HepG2 (cell line): ENCODE data around the gene TSKU. TPM values are rescaled to one million over a fixed set of nuclear protein-coding genes. Genes with fewer than 3 reads are reported as not detected.

Experiments
- ATAC-seq: fragments of 200-7000 bp; cut with Tn5 transposase; 3 replicates; pipeline ENCODE4 v1.9.1; 2020; ENCODE audit warnings: mild to moderate bottlenecking, moderate library complexity
- BruUV-seq: library from RNA; stranded (reverse); fragments of 400-500 nt; replicated peaks from 2 replicates; lab custom pipeline; 2021; lab: Mats Ljungman, UMichigan
- CTCF ChIA-PET: fragments of 300-600 bp; formaldehyde crosslinking; extraction: SDS; loops from one replicate; lab custom pipeline; 2021; ENCODE audit warnings: low total read pairs, inconsistent platforms, low intra/inter-chr PET ratio; lab: Yijun Ruan, JAX
- POLR2A ChIA-PET: fragments of 350-600 bp; sonication (Branson Sonifier 250); formaldehyde crosslinking; loops from one replicate; lab custom pipeline; 2020; ENCODE audit warnings: antibody characterized with exemption, inconsistent platforms; lab: Yijun Ruan, JAX
- DNase-seq: peaks from one replicate; pipeline ENCODE4 v3.0.0-alpha.2; 2015; ENCODE audit warnings: low spot score
- FAIRE-seq: peaks from 3 replicates; lab custom pipeline; 2011; peaks lifted over from hg19 to GRCh38; lab: Jason Lieb, UNC
- H2AFZ ChIP-seq: one replicate; pipeline ENCODE4 v1.6.1; 2011; ENCODE audit warnings: low read length, inconsistent platforms
- H3K27ac ChIP-seq: fragments of 300-600 bp; 3 replicates; pipeline ENCODE4 v1.8.0; 2011; ENCODE audit warnings: mixed run types, mild to moderate bottlenecking, mixed read lengths, low read length, inconsistent platforms; ENCODE audit not compliant: insufficient read depth; ENCODE audit errors: extremely low read length
- H3K27me3 ChIP-seq, 2 experiments: fragments of 200-600 bp in 1 of 2; 2 replicates in 1 of 2; 3 replicates in 1 of 2; pipeline versions ENCODE4 v1.6.0 to v1.8.0; 2011; ENCODE audit warnings: low read length in 2 of 2, mild to moderate bottlenecking in 2 of 2, moderate library complexity in 2 of 2, inconsistent platforms in 1 of 2; ENCODE audit not compliant: insufficient read depth in 2 of 2, control insufficient read depth in 1 of 2
- H3K36me3 ChIP-seq, 2 experiments: fragments of 200-600 bp in 1 of 2; replicated peaks in 1 of 2; 2 replicates in 1 of 2; 3 replicates in 1 of 2; pipeline versions ENCODE4 v1.5.1 to v1.8.0; 2011; ENCODE audit warnings: low read length in 2 of 2, inconsistent platforms in 1 of 2; ENCODE audit not compliant: insufficient read depth in 2 of 2, control insufficient read depth in 1 of 2
- H3K4me1 ChIP-seq: 2 replicates; pipeline ENCODE4 v1.5.1; 2012; ENCODE audit warnings: low read length, inconsistent platforms; ENCODE audit not compliant: insufficient read depth
- H3K4me2 ChIP-seq: 2 replicates; pipeline ENCODE4 v1.6.0; 2011; ENCODE audit warnings: low read depth, low read length, inconsistent platforms
- H3K4me3 ChIP-seq, 3 experiments: fragments of 200-600 bp in 1 of 3; sonication (generic), shearing (Covaris generic) in 1 of 3; replicated peaks in 1 of 3; 2 replicates each; pipeline ENCODE4 v1.5.1; 2011 to 2016; ENCODE audit warnings: low read length in 3 of 3, inconsistent platforms in 2 of 3, low read depth in 2 of 3, mild to moderate bottlenecking in 2 of 3, control low read depth in 1 of 3, mixed read lengths in 1 of 3; ENCODE audit not compliant: insufficient read depth in 1 of 3
- H3K79me2 ChIP-seq: one replicate; pipeline ENCODE4 v1.6.1; 2011; ENCODE audit warnings: low read length, inconsistent platforms; ENCODE audit not compliant: insufficient read depth
- H3K9ac ChIP-seq: 2 replicates; pipeline ENCODE4 v1.6.0; 2011; ENCODE audit warnings: mild to moderate bottlenecking, low read depth, low read length, inconsistent platforms; ENCODE audit not compliant: insufficient read depth
- H3K9me3 ChIP-seq: 2 replicates; pipeline ENCODE4 v1.5.1; 2012; ENCODE audit warnings: mild to moderate bottlenecking, low read length
- H4K20me1 ChIP-seq: 2 replicates; pipeline ENCODE4 v1.6.0; 2011; ENCODE audit warnings: inconsistent platforms, mild to moderate bottlenecking, low read length, moderate library complexity; ENCODE audit not compliant: insufficient read depth
- JARID2 ChIP-seq: sonication (generic); formaldehyde crosslinking; IDR thresholded peaks from 2 replicates; pipeline ENCODE4 v1.8.1; 2023; ENCODE audit warnings: missing genetic modification reagents, inconsistent platforms; ENCODE audit not compliant: insufficient replicate concordance
- NFE2L2 ChIP-seq: fragments of 150-350 bp; IDR thresholded peaks from 2 replicates; pipeline ENCODE4 v1.6.1; 2014; ENCODE audit warnings: low read length
- PITX1 ChIP-seq: sonication (generic); formaldehyde crosslinking; IDR thresholded peaks from 2 replicates; pipeline ENCODE4 v1.5.1; 2020; ENCODE audit warnings: mild to moderate bottlenecking, missing genetic modification reagents
- POGZ ChIP-seq: sonication (generic); formaldehyde crosslinking; IDR thresholded peaks from 2 replicates; pipeline ENCODE4 v1.4.0; 2020; ENCODE audit warnings: mild to moderate bottlenecking, missing genetic modification reagents
- RARG ChIP-seq: sonication (generic); formaldehyde crosslinking; IDR thresholded peaks from 2 replicates; pipeline ENCODE4 v1.4.0; 2020; ENCODE audit warnings: low read depth, mild to moderate bottlenecking, missing genetic modification reagents
- SALL2 ChIP-seq: sonication (generic); formaldehyde crosslinking; IDR thresholded peaks from 2 replicates; pipeline ENCODE4 v1.8.1; 2023; ENCODE audit warnings: mild to moderate bottlenecking, missing genetic modification reagents, inconsistent platforms
- SAP130 ChIP-seq: IDR thresholded peaks from 2 replicates; pipeline ENCODE4 v1.6.1; 2016; ENCODE audit warnings: low read depth
- SETDB1 ChIP-seq: sonication (generic); formaldehyde crosslinking; IDR thresholded peaks from 2 replicates; pipeline ENCODE4 v1.5.1; 2020; ENCODE audit warnings: missing genetic modification reagents, mild to moderate bottlenecking, borderline replicate concordance
- TRIM24 ChIP-seq: sonication (generic); formaldehyde crosslinking; IDR thresholded peaks from 2 replicates; pipeline ENCODE4 v1.8.0; 2022; ENCODE audit warnings: mild to moderate bottlenecking, missing genetic modification reagents
- ZEB1 ChIP-seq: IDR thresholded peaks from 2 replicates; pipeline ENCODE4 v1.6.1; 2012; ENCODE audit warnings: mild to moderate bottlenecking, low read depth, inconsistent platforms; ENCODE audit not compliant: insufficient replicate concordance
- ZNF354B ChIP-seq: sonication (generic); formaldehyde crosslinking; IDR thresholded peaks from 2 replicates; pipeline ENCODE4 v1.8.0; 2022; ENCODE audit warnings: mild to moderate bottlenecking, missing genetic modification reagents
- ZNF512 ChIP-seq: sonication (generic); formaldehyde crosslinking; IDR thresholded peaks from 2 replicates; pipeline ENCODE4 v1.4.0; 2020; ENCODE audit warnings: mild to moderate bottlenecking, missing genetic modification reagents
- ZNF619 ChIP-seq: sonication (generic); formaldehyde crosslinking; IDR thresholded peaks from 2 replicates; pipeline ENCODE4 v1.4.0; 2020; ENCODE audit warnings: mild to moderate bottlenecking, missing genetic modification reagents
- ZNF660 ChIP-seq: sonication (generic); formaldehyde crosslinking; IDR thresholded peaks from 2 replicates; pipeline ENCODE4 v1.5.1; 2020; ENCODE audit warnings: mild to moderate bottlenecking, low read depth, missing genetic modification reagents, borderline replicate concordance
- ZSCAN31 ChIP-seq: sonication (generic); formaldehyde crosslinking; IDR thresholded peaks from 2 replicates; pipeline ENCODE4 v1.5.0; 2020; ENCODE audit warnings: low read depth, mild to moderate bottlenecking, missing genetic modification reagents
- whole genome bisulfite sequencing: methylation state at CpG from one replicate; pipeline ENCODE4 v1.1.6; 2017; ENCODE audit warnings: low lambda C conversion rate; 5-methylcytosine and 5-hydroxymethylcytosine counted together
- in situ Hi-C: cut with HindIII; loops from 2 replicates; pipeline ENCODE4 v1.10.0; 2017; ENCODE audit warnings: low pct_unique_long_range_greater_than_20kb; ENCODE audit not compliant: extremely low pct_ligation_motif_present
- intact Hi-C: fragments of 100-400 bp; cut with micrococcal nuclease; formaldehyde crosslinking; loops from one replicate; pipeline ENCODE4 v1.10.0; 2022; ENCODE audit not compliant: unreplicated experiment
- polyA plus RNA-seq, 8 experiments: library from polyadenylated mRNA; depleted of rRNA in 3 of 8; stranded (reverse) in 7 of 8; unstranded in 1 of 8; fragments of >200 nt; fragmentation: Illumina TruSeq in 4 of 8; extraction: Trizol in 4 of 8; gene quantifications; 2 replicates each; pipeline versions ENCODE4 v1.2.1 to v1.2.3, GENCODE V29; 2011 to 2016; ENCODE audit warnings: low read depth in 4 of 8, missing spikeins in 1 of 8, mixed read lengths in 1 of 8; ENCODE audit not compliant: insufficient read depth in 1 of 8
- total RNA-seq, 5 experiments: library from RNA; depleted of rRNA; stranded (reverse); fragments of >200 nt; fragmentation: Illumina TruSeq; extraction: Trizol; gene quantifications; 2 replicates each; pipeline ENCODE4 v1.2.3, GENCODE V29; 2016; ENCODE audit warnings: low read depth in 1 of 5
- TF ChIP-seq, protein P1 (sequence below): sonication (generic); formaldehyde crosslinking; IDR thresholded peaks from 2 replicates; pipeline ENCODE4 v1.9.0; 2021; ENCODE audit warnings: mild to moderate bottlenecking, missing genetic modification reagents

Gene TSKU
- total and polyA plus RNA-seq, 2 of the 13 experiments (the other 11 are each of a cell fraction or from before 2014, with no cell fraction given) = 20.3 to 21.4 TPM

- Histone ChIP-seq H3K27me3 (no peaks in the 10 kb centered on the region), H2AFZ (no peak overlapping the region), H3K36me3 (no peaks in the 10 kb centered on the region), H3K4me1 (peaks cover 96% of the 10 kb centered on the region), H3K27ac (peak overlapping the region; percentile 88), H3K79me2 (no peaks in the 10 kb centered on the region), H3K9me3 (no peaks in the 10 kb centered on the region), H4K20me1 (no peaks in the 10 kb centered on the region), H3K9ac (peak overlapping the region; percentile 64), H3K4me2 (peak overlapping the region; percentile 78), H3K4me3 (peak overlapping the region; percentile 34 to 57 (median 44))
- FAIRE-seq (no peak), DNase-seq (no peak), ATAC-seq (peak; percentile 21)
- intact Hi-C loops (no loop called here), in situ Hi-C loops (no loop called here)
- POLR2A ChIA-PET = interaction anchor here (0.8 to 4.8 kb wide), 8 partner anchors 13 to 35 kb away, joined by 3 to 100 read pairs (median 4); partner anchors contain the start of gene TSKU
- 31% methylated on average over 5 of the region's 10 CpGs for WGBS
- TSS peak; percentile 59 for BruUV-seq
- CTCF ChIA-PET = no interaction called here
- TF ChIP-seq RARG (no peak), ZNF619 (CRISPR knock-in tag) (no peak), ZNF512 (0 out of 2 replicates have a peak, but pooled peaks have one; percentile 19), SALL2 (CRISPR knock-in tag) (no peak), ZEB1 (peak; percentile 38), POGZ (peak; percentile 4; the same call in 1 of the 2 replicates), TRIM24 (no peak), SETDB1 (CRISPR knock-in tag) (0 out of 2 replicates have a peak, but pooled peaks have one; percentile 41), JARID2 (no peak), ZSCAN31 (0 out of 2 replicates have a peak, but pooled peaks have one; percentile 14), ZNF660 (CRISPR knock-in tag) (no peak), SAP130 (CRISPR knock-in tag) (peak; percentile 10), ZNF354B (no peak), PITX1 (CRISPR knock-in tag) (0 out of 2 replicates have a peak, but pooled peaks have one; percentile 2), NFE2L2 (no peak)
- TF ChIP-seq, protein P1, sequence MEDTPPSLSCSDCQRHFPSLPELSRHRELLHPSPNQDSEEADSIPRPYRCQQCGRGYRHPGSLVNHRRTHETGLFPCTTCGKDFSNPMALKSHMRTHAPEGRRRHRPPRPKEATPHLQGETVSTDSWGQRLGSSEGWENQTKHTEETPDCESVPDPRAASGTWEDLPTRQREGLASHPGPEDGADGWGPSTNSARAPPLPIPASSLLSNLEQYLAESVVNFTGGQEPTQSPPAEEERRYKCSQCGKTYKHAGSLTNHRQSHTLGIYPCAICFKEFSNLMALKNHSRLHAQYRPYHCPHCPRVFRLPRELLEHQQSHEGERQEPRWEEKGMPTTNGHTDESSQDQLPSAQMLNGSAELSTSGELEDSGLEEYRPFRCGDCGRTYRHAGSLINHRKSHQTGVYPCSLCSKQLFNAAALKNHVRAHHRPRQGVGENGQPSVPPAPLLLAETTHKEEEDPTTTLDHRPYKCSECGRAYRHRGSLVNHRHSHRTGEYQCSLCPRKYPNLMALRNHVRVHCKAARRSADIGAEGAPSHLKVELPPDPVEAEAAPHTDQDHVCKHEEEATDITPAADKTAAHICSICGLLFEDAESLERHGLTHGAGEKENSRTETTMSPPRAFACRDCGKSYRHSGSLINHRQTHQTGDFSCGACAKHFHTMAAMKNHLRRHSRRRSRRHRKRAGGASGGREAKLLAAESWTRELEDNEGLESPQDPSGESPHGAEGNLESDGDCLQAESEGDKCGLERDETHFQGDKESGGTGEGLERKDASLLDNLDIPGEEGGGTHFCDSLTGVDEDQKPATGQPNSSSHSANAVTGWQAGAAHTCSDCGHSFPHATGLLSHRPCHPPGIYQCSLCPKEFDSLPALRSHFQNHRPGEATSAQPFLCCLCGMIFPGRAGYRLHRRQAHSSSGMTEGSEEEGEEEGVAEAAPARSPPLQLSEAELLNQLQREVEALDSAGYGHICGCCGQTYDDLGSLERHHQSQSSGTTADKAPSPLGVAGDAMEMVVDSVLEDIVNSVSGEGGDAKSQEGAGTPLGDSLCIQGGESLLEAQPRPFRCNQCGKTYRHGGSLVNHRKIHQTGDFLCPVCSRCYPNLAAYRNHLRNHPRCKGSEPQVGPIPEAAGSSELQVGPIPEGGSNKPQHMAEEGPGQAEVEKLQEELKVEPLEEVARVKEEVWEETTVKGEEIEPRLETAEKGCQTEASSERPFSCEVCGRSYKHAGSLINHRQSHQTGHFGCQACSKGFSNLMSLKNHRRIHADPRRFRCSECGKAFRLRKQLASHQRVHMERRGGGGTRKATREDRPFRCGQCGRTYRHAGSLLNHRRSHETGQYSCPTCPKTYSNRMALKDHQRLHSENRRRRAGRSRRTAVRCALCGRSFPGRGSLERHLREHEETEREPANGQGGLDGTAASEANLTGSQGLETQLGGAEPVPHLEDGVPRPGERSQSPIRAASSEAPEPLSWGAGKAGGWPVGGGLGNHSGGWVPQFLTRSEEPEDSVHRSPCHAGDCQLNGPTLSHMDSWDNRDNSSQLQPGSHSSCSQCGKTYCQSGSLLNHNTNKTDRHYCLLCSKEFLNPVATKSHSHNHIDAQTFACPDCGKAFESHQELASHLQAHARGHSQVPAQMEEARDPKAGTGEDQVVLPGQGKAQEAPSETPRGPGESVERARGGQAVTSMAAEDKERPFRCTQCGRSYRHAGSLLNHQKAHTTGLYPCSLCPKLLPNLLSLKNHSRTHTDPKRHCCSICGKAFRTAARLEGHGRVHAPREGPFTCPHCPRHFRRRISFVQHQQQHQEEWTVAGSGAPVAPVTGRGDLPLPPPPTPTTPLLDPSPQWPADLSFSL (CRISPR knock-in tag) = 0 out of 2 replicates have a peak, but pooled peaks have one; percentile 6
Measured at GRCh38 chr11:76768909-76769560, 14.1 kb upstream of the TSKU start.
